Measurements from ENCODE around the gene CLEC12A. TPM values are rescaled to one million over a fixed set of nuclear protein-coding genes. Genes with fewer than 3 reads are reported as not detected.

Gene CLEC12A
- total and polyA plus RNA-seq, 7 donors: 0.06 to 0.96 (median 0.62) TPM

GRCh38 chr12:9928607-9929006 is 42.6 kb upstream of the CLEC12A start:
- intact Hi-C loops (cut with DNase I): loop anchor here (5.0 to 10.0 kb wide), 2 partner anchors 114 to 116 kb away; no protein-coding TSS in a partner anchor
- DNase-seq: no peak
- TF ChIP-seq CTCF (IDR thresholded peaks at IDR 0.05): no peak
- no peak overlapping the region for H3K4me3 ChIP-seq
- H3K36me3 ChIP-seq (ENCODE audit: insufficient read depth in 1 of 2, low read depth in 1 of 2): no peaks in the 10 kb centered on the region
- no peaks in the 10 kb centered on the region for H3K9me3 ChIP-seq
- ATAC-seq: no peak
- no peaks in the 10 kb centered on the region for H3K27me3 ChIP-seq (ENCODE audit: insufficient read depth in 3 of 3, low read length in 2 of 3)
- H3K27ac ChIP-seq: no peak overlapping the region
- no peaks in the 10 kb centered on the region for H3K4me1 ChIP-seq
- WGBS, 3 donors: 75% methylated on average over 3 of the region's 3 CpGs

GRCh38 chr12:9931245-9931644 is 40.0 kb upstream of the CLEC12A start:
- no peak for ATAC-seq
- intact Hi-C loops (cut with DNase I): no loop called here
- H3K9me3 ChIP-seq: no peaks in the 10 kb centered on the region
- 79 to 82% (median 80%) methylated on average over 3 of the region's 3 CpGs for WGBS, 3 donors
- no peak for TF ChIP-seq CTCF (IDR thresholded peaks at IDR 0.05)
- H3K4me3 ChIP-seq: no peak overlapping the region
- H3K27me3 ChIP-seq (ENCODE audit: insufficient read depth in 3 of 3, low read length in 2 of 3): no peaks in the 10 kb centered on the region
- no peaks in the 10 kb centered on the region for H3K4me1 ChIP-seq
- no peak for DNase-seq
- no peak overlapping the region for H3K27ac ChIP-seq
- H3K36me3 ChIP-seq (ENCODE audit: insufficient read depth in 1 of 2, low read depth in 1 of 2): no peaks in the 10 kb centered on the region

- DNase-seq (no peak), ATAC-seq (no peak)
- Histone ChIP-seq H3K9me3 (no peaks in the 10 kb centered on the region), H3K27me3 (ENCODE audit: insufficient read depth in 3 of 3, low read length in 2 of 3) (no peaks in the 10 kb centered on the region), H3K36me3 (ENCODE audit: insufficient read depth in 1 of 2, low read depth in 1 of 2) (no peaks in the 10 kb centered on the region), H3K4me3 (no peak within 1 kb of the TSS), H3K4me1 (no peaks in the 10 kb centered on the region), H3K27ac (no peak within 1 kb of the TSS)
- intact Hi-C loops (cut with DNase I): no loop called here
- no peak for TF ChIP-seq CTCF (IDR thresholded peaks at IDR 0.05)
- WGBS, 3 donors: 89 to 92% (median 91%) methylated on average over 6 of the region's 6 CpGs
Observed at GRCh38 chr12:9932270-9932669, 38.9 kb upstream of the CLEC12A start, which contains the start of gene CLEC2A. Gene CLEC2A (minus strand): TSS chr12:9932370. CDS start chr12:9932329, 41 bp downstream.

GRCh38 chr12:9933958-9934357 is 37.3 kb upstream of the CLEC12A start:
- intact Hi-C loops (cut with DNase I): no loop called here

More at GRCh38 chr12:9933958-9934357, 37.3 kb upstream of the CLEC12A start:
- no peaks in the 10 kb centered on the region for H3K4me1 ChIP-seq
- H3K9me3 ChIP-seq: no peaks in the 10 kb centered on the region
- WGBS, 3 donors: 36 to 53% (median 42%) methylated on average over 2 of the region's 2 CpGs
- no peaks in the 10 kb centered on the region for H3K27me3 ChIP-seq (ENCODE audit: insufficient read depth in 3 of 3, low read length in 2 of 3)
- H3K27ac ChIP-seq: no peak overlapping the region
- H3K4me3 ChIP-seq: no peak overlapping the region
- H3K36me3 ChIP-seq (ENCODE audit: insufficient read depth in 1 of 2, low read depth in 1 of 2): no peaks in the 10 kb centered on the region
- no peak for TF ChIP-seq CTCF (IDR thresholded peaks at IDR 0.05)
- no peak for ATAC-seq
- DNase-seq: no peak
